ENCODE results near the gene TMEM192.

GRCh38 chr4:165088366-165088765, 24.3 kb downstream of the TMEM192 start:
- TF ChIP-seq EZH2phosphoT487 (IDR thresholded peaks at IDR 0.05; ENCODE audit: borderline replicate concordance, low read length) (no peak), CTCF (IDR thresholded peaks at IDR 0.05; ENCODE audit: low read depth, low read length, poor library complexity, severe bottlenecking) (no peak)
